SJCRH30 (cell line): ENCODE measurements around the gene SLC9A5. TPM values are rescaled to one million over a fixed set of nuclear protein-coding genes. Genes with fewer than 3 reads are reported as not detected.

Source experiments
- DNase-seq, 2 experiments: peaks; one replicate each; pipeline ENCODE4 v3.0.0-alpha.2; 2015 to 2020
- H3K27ac ChIP-seq: fragments of 250-450 bp; sonication (Bioruptor Pico); 2 replicates; pipeline ENCODE4 v1.5.1; 2020; ENCODE audit warnings: mild to moderate bottlenecking, moderate library complexity
- H3K27me3 ChIP-seq: fragments of 250-450 bp; sonication (Bioruptor Pico); 2 replicates; pipeline ENCODE4 v1.5.1; 2020; ENCODE audit warnings: mild to moderate bottlenecking, moderate library complexity
- H3K36me3 ChIP-seq: fragments of 250-450 bp; sonication (Bioruptor Pico); 2 replicates; pipeline ENCODE4 v1.5.1; 2020; ENCODE audit warnings: mild to moderate bottlenecking, moderate library complexity
- H3K4me1 ChIP-seq: fragments of 250-450 bp; sonication (Bioruptor Pico); 2 replicates; pipeline ENCODE4 v1.5.1; 2020; ENCODE audit warnings: mild to moderate bottlenecking, moderate library complexity
- H3K4me3 ChIP-seq: fragments of 250-450 bp; sonication (Bioruptor Pico); 2 replicates; pipeline ENCODE4 v1.5.1; 2020; ENCODE audit warnings: mild to moderate bottlenecking, moderate library complexity
- H3K9me3 ChIP-seq: fragments of 250-450 bp; sonication (Bioruptor Pico); replicated peaks from 2 replicates; pipeline ENCODE4 v1.5.1; 2020; ENCODE audit warnings: mild to moderate bottlenecking, moderate library complexity
- total RNA-seq: library from RNA; depleted of rRNA; stranded (reverse); fragments of >200 nt; shearing (Covaris generic); gene quantifications from 2 replicates; pipeline ENCODE4 v1.2.3, GENCODE V29; 2014; rRNA removed

Gene SLC9A5, protein sequence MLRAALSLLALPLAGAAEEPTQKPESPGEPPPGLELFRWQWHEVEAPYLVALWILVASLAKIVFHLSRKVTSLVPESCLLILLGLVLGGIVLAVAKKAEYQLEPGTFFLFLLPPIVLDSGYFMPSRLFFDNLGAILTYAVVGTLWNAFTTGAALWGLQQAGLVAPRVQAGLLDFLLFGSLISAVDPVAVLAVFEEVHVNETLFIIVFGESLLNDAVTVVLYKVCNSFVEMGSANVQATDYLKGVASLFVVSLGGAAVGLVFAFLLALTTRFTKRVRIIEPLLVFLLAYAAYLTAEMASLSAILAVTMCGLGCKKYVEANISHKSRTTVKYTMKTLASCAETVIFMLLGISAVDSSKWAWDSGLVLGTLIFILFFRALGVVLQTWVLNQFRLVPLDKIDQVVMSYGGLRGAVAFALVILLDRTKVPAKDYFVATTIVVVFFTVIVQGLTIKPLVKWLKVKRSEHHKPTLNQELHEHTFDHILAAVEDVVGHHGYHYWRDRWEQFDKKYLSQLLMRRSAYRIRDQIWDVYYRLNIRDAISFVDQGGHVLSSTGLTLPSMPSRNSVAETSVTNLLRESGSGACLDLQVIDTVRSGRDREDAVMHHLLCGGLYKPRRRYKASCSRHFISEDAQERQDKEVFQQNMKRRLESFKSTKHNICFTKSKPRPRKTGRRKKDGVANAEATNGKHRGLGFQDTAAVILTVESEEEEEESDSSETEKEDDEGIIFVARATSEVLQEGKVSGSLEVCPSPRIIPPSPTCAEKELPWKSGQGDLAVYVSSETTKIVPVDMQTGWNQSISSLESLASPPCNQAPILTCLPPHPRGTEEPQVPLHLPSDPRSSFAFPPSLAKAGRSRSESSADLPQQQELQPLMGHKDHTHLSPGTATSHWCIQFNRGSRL
- total RNA-seq = 1.4 and 1.7 TPM in 2 replicates

DNA sequence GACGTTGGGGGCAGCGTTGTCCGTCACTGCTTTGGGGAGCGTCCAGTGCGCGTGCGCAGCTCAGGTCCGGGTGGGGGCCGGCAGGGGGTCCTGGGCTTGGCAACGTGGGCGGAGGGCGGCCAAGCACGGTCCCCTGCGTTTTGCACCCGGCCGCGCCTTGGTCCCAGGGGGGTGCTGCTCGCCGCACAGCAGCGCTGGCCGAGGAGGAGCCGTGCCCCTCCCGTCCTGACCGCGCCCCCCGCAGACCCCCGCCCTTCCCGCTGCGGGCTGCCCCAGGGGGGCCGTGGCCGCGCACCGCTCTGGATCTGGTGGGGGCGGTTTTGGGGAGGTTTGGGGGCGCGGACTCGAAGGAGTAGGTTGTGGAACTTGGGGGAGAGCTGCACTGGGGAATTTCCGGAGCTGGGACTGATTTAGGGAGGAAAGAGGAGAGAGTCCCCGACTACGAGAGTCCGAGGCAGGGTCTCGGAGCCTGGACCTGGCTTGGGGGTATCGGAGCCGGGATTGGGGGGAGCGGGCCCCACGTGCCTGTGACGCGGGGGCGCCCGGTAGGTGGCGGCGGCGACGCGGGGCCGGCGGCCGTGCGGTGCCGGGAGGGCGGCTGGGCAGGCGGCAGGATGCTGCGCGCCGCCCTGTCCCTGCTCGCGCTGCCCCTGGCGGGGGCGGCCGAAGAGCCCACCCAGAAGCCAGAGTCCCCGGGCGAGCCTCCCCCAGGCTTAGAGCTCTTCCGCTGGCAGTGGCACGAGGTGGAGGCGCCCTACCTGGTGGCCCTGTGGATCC, at the start of gene SLC9A5:
Gene SLC9A5, plus strand, starts transcription at position 579 of the 777 bp plus-strand sequence. Its CDS starts 36 bp downstream, at position 615.
- Histone ChIP-seq H3K27ac (peak within 1 kb of the TSS; percentile 18; the same call in 1 of the 2 replicates), H3K27me3 (no peaks in the 10 kb centered on the region), H3K36me3 (no peaks in the 10 kb centered on the region), H3K9me3 (no peaks in the 10 kb centered on the region), H3K4me3 (peak within 1 kb of the TSS; percentile 72), H3K4me1 (peaks cover 30% of the 10 kb centered on the region)
- DNase-seq = peak; percentile 51 to 58

DNA sequence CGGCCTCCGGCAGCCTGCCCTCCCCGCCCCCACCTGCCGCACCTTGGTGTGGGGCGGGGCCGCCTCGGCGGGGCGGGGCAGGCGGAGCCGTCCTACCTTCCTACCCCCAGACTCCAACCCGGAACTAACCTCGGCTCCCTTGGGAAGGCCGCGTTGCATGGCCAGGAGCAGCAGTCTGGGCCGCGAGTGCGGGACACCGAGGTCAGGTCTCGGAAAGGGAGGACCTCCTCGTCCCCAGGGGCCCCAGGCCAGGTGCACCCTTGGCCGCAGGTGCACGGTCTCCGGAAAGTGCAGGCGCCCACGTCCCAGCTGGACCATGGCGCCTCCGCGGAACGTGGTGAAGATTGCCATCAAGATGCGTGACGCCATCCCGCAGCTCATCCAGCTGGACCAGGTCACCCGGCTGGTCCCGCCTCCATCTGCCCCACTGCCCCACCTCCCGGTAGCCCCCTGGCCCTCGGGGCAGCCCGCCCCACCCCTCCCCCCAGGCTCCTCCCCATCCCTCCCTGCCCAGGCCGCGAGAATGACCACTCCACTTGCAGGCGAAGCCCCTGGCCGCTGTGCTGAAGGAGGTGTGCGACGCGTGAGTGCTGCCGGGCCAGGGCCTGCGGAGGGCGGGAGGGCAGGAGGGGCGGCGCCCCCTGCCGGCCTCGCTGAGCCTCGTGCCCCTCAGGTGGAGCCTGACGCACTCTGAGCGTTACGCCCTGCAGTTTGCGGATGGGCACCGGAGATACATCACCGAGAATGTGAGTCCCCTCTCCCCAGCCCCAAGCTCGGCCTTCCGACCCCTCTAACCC, 49.6 kb upstream of the SLC9A5 start, which contains the start of gene ELMO3:
Gene ELMO3, plus strand, starts transcription at position 121 of the 797 bp plus-strand sequence. Its CDS starts 196 bp downstream, at position 317.
- Histone ChIP-seq H3K36me3 (peaks cover 65% of the 10 kb centered on the region), H3K4me1 (no peaks in the 10 kb centered on the region), H3K9me3 (no peaks in the 10 kb centered on the region), H3K27me3 (no peaks in the 10 kb centered on the region), H3K27ac (no peak within 1 kb of the TSS), H3K4me3 (no peak within 1 kb of the TSS)
- no peak for DNase-seq

DNA sequence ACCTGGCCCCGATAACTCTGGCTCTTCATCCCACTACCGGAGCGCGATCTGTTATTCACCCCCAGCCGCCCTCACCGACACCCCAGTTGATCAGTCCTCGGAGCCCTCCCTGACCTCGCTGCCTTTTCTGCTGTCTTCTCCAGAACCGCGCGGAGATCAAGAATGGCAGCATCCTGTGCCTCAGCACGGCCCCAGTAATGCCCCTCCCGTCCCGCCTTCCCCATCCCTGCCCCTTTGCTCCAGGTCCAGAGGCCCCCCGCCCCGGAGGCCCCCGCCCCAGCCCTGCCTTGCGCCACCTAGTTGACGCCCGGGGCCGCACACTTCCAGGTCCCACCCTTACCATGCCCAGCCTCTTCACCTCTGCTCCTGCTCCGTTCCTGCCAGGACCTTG, 49.0 kb upstream of the SLC9A5 start:
- no peak for DNase-seq
- H3K27me3 ChIP-seq = no peaks in the 10 kb centered on the region
- H3K9me3 ChIP-seq = no peaks in the 10 kb centered on the region
- H3K4me1 ChIP-seq = no peaks in the 10 kb centered on the region
- peaks cover 61% of the 10 kb centered on the region for H3K36me3 ChIP-seq
- H3K27ac ChIP-seq = no peak overlapping the region
- no peak overlapping the region for H3K4me3 ChIP-seq

DNA sequence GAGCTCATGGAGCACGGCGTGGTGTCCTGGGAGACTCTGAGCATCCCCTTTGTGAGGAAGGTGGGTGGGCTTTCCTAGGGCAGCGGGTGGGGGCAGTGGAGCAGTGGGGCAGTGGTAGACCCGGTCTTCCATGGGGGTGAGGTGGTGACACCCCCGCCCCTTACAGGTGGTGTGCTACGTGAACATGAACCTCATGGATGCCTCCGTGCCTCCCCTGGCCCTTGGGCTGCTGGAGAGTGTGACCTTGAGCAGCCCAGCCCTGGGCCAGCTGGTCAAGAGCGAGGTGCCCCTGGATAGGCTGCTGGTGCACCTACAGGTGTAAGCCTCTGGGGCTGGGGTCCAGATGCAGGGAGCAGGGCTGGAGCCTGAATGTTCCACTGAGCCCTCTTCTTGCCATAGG, 48.3 kb upstream of the SLC9A5 start:
- Histone ChIP-seq H3K4me3 (no peak overlapping the region), H3K9me3 (no peaks in the 10 kb centered on the region), H3K36me3 (peaks cover 54% of the 10 kb centered on the region), H3K4me1 (no peaks in the 10 kb centered on the region), H3K27me3 (no peaks in the 10 kb centered on the region), H3K27ac (no peak overlapping the region)
- DNase-seq = no peak

DNA sequence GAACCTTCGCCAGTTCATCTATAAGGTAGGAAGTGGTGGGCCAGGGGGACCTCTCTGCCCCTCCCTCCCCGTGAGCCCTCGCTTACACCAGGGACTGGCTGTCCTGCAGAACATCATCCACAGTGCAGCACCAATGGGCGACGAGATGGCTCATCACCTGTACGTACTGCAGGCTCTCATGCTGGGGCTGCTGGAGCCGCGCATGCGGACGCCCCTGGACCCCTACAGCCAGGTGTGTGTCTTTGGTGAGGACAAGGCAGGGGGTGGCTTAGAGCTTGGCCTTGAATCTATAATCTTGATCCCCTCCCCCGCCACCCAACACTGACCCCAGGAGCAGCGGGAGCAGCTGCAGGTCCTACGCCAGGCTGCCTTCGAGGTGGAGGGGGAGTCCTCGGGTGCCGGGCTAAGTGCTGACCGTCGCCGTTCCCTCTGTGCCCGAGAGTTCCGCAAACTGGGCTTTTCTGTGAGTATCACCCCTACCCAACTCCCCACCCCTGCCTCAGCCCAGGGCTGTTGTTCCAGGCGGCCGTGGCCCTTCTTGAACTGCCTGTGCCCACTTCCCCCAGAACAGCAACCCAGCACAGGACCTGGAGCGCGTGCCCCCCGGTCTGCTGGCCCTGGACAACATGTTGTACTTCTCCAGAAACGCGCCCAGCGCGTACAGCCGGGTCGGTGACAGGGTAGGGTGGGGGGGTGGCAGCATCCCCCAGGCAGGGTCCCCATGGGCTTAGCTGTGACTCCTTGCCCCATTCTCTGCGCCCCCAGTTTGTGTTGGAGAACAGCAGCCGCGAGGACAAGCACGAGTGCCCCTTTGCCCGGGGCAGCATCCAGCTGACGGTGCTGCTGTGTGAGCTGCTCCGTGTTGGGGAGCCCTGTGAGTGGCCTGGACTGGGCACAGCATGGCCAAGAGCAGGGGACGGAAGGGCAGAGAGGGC, 47.1 kb upstream of the SLC9A5 start:
- Histone ChIP-seq H3K36me3 (peaks cover 45% of the 10 kb centered on the region), H3K4me1 (no peaks in the 10 kb centered on the region), H3K27me3 (no peaks in the 10 kb centered on the region), H3K27ac (no peak overlapping the region), H3K4me3 (no peak overlapping the region), H3K9me3 (no peaks in the 10 kb centered on the region)
- no peak for DNase-seq

DNA sequence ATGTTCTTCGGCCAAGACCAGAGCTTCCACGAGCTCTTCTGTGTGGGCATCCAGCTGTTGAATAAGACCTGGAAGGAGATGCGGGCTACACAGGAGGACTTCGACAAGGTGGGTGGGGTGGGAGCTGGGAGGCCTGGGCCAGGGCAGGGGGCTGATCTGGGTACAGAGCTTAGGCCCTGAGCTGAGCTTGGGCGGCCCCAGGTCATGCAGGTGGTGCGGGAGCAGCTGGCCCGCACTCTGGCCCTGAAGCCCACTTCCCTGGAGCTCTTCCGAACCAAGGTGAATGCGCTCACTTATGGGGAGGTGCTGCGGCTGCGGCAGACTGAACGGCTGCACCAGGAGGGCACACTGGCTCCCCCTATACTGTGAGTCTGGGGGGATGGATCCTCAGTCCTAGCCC, 46.4 kb upstream of the SLC9A5 start:
- Histone ChIP-seq H3K4me1 (no peaks in the 10 kb centered on the region), H3K27ac (no peak overlapping the region), H3K36me3 (peaks cover 38% of the 10 kb centered on the region), H3K9me3 (no peaks in the 10 kb centered on the region), H3K4me3 (no peak overlapping the region), H3K27me3 (no peaks in the 10 kb centered on the region)
- no peak for DNase-seq

DNA sequence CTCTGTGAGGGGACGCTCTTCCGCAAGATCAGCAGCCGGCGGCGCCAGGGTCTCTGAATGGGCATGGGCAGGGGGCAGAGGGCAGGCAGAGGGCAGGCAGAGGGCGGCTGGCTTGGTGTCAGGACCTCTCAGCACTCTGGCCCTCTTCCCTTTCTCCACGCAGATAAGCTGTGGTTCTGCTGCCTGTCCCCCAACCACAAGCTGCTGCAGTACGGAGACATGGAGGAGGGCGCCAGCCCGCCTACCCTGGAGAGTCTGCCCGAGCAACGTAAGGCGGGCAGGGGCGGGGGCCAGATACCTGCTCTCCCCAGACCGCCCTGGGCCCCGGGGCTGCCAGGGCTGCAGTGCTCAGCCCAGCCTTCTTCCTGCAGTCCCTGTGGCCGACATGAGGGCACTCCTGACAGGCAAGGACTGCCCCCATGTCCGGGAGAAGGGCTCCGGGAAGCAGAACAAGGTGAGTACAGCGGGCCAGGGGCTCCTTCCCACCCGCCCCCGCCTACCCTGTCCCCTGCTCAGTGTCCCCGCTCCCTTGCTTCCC, 45.8 kb upstream of the SLC9A5 start:
- Histone ChIP-seq H3K27ac (no peak overlapping the region), H3K36me3 (peaks cover 32% of the 10 kb centered on the region), H3K4me3 (no peak overlapping the region), H3K27me3 (no peaks in the 10 kb centered on the region), H3K4me1 (no peaks in the 10 kb centered on the region), H3K9me3 (no peaks in the 10 kb centered on the region)
- no peak for DNase-seq

DNA sequence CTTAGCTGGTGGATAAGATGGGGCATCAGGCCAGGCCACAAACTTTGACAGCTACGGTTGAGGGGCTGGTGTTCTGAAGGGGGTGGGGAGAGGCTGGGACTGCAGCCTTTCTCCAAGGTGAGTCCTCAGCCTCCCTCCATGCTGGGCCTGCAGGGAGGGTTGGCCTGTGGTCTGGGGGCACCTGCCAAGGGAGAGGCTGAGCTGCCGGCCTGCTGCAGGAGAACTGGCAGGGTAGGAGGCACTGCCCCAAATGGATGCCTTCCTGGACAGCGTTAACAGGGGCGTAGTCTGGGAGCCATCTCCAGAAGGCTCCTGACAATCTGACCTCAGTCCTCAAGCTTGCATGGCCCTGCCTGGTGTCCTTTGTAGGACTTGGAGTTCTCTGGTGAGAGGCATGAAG, 44.7 kb upstream of the SLC9A5 start:
- H3K27ac ChIP-seq = no peak overlapping the region
- no peaks in the 10 kb centered on the region for H3K9me3 ChIP-seq
- no peaks in the 10 kb centered on the region for H3K27me3 ChIP-seq
- no peak overlapping the region for H3K4me3 ChIP-seq
- peaks cover 24% of the 10 kb centered on the region for H3K36me3 ChIP-seq
- DNase-seq = no peak
- H3K4me1 ChIP-seq = no peaks in the 10 kb centered on the region

DNA sequence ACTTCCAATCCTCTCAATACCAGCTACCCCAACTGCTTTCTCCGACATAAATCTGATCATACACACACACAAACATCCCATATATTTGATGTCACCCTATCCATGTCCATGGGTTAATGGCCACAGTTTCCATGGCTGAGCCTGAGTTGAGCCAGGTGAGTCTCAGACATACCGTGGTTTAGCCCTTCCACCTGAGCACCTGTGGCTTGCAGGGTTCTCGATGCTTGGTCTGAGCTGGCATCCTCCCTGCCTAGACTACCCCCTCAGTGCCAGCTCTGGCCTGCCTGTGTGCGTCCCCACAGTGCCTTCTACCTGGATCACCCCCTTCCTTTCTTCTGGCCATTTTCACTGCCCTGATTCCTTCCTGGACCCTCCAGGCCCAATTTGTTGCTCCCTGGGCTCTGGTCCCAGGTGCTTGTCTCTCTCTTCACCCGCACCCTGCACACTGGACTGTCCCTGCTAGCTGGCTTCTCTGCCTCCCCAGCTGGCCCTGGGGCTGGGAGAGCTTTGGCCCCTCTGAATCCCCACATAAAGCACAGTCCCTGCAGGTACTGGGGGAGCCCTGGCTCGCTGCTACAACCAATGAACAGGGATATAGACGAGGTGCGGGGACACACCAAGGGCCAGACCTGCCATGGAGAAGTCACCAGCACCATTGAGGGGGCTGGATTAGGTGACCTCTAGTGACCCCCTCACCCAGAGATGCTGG, 42.5 kb upstream of the SLC9A5 start:
- no peak for DNase-seq
- Histone ChIP-seq H3K36me3 (peaks cover 13% of the 10 kb centered on the region), H3K4me1 (peaks cover 5% of the 10 kb centered on the region; the same call in 1 of the 2 replicates), H3K9me3 (no peaks in the 10 kb centered on the region), H3K27ac (no peak overlapping the region), H3K27me3 (no peaks in the 10 kb centered on the region), H3K4me3 (no peak overlapping the region)

DNA sequence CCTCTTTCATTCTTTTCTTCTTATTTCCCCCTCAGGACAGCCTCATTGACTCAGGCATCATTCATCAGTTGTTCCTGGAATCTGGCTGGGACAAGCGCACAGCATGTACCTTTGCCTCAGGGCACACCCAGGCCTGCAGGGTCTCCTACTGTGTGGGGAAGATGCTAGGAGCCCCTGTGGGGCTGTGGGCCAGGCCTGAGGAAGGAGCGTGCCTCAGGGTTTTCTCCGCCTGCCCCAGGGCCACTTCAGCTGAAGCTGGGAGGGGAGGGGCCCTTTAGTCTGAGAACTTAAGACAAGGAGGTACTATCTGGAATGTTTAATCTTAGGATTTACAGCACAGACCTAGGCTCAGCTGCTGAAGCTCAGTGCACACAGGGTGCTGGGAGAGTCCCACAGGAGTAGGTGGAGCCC, 41.9 kb upstream of the SLC9A5 start:
- Histone ChIP-seq H3K27ac (no peak overlapping the region), H3K4me3 (no peak overlapping the region), H3K4me1 (peaks cover 5% of the 10 kb centered on the region; the same call in 1 of the 2 replicates), H3K27me3 (no peaks in the 10 kb centered on the region), H3K36me3 (peaks cover 8% of the 10 kb centered on the region; the same call in 1 of the 2 replicates), H3K9me3 (no peaks in the 10 kb centered on the region)
- DNase-seq = no peak

DNA sequence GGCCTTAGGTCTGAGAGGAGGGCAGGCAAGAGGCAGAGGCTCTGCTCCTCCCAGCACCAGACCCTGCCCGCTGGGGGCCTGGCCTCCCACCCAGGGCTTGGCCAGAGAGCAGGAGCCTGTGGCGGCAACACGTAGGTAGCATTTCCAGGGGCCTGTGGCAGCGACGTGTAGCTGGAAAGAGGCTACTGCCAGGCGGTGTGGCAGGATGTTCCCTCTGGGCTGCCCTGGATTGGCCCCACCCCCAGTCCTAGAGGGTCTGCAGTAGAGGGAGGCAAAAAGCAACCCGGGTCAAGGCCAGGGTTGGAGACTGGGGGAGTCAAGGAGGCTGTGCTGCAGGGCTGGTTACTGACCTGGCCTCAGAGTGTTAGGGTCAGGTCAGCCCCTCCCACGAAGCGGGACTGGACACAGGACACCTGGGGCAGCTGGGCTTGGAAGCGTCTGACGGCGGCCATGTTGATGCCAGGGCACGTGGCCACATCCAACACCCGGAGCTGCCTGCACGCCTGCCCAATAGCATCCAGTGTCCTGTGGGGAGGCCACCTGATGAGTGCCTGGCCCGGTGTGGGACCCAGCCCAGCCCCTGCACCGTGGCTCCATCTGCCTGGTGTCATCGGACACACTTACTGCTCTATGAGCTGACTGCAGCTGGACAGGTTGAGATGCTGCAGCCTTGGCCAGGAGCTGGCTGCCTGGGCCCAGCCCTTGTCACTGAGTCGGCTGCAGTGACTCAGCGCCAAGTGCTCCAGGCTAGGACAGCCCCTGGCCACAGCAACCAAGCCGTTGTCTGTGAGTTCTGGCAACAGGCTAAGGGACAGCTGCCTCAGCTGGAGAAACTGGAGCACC, 41.3 kb upstream of the SLC9A5 start:
- H3K4me1 ChIP-seq = peaks cover 5% of the 10 kb centered on the region; the same call in 1 of the 2 replicates
- no peaks in the 10 kb centered on the region for H3K27me3 ChIP-seq
- peaks cover 3% of the 10 kb centered on the region; the same call in 1 of the 2 replicates for H3K36me3 ChIP-seq
- H3K4me3 ChIP-seq = no peak overlapping the region
- no peaks in the 10 kb centered on the region for H3K9me3 ChIP-seq
- H3K27ac ChIP-seq = no peak overlapping the region
- no peak for DNase-seq
